T-cell (primary cell): ENCODE measurements around the gene FNBP1. TPM values are rescaled to one million over a fixed set of nuclear protein-coding genes. Genes with fewer than 3 reads are reported as not detected.
A peak's percentile ranks its signal among the peaks of the same experiment; 100 is the strongest.

Experiments used
- ATAC-seq, 4 experiments: fragments of 200-7000 bp in 3 of 4; fragments of 150-1000 bp in 1 of 4; cut with Tn5 transposase; replicated peaks in 1 of 4; 1 replicate in 3 of 4; 2 replicates in 1 of 4; pipeline ENCODE4 v1.10.0; 2021; ENCODE audit warnings: moderate library complexity in 3 of 4, mild to moderate bottlenecking in 2 of 4, moderate number of reproducible peaks in 1 of 4
- CTCF ChIA-PET, 2 donors: fragments of 300-600 bp; sonication (Branson Sonifier 250); formaldehyde crosslinking; loops; one replicate each; lab custom pipeline; 2022; ENCODE audit warnings: antibody characterized with exemption in 2 of 2; lab: Charles Lee
- POLR2A ChIA-PET, 2 donors: fragments of 300-600 bp; sonication (Branson Sonifier 250); formaldehyde crosslinking; loops; one replicate each; lab custom pipeline; 2022; ENCODE audit warnings: antibody characterized with exemption in 2 of 2; lab: Charles Lee
- DNase-seq, 35 experiments: peaks; one replicate each; pipeline versions ENCODE4 v3.0.0 to v3.0.0-alpha.2; 2013 to 2023
- H3K27ac ChIP-seq: one replicate; pipeline ENCODE4 v1.5.1; 2013; ENCODE audit warnings: low read length
- H3K27me3 ChIP-seq, 2 experiments: replicated peaks in 1 of 2; 1 replicate in 1 of 2; 2 replicates in 1 of 2; pipeline versions ENCODE4 v1.6.1 to v1.7.0; 2013; ENCODE audit warnings: low read length in 1 of 2, mixed read lengths in 1 of 2; ENCODE audit not compliant: control insufficient read depth in 2 of 2, insufficient read depth in 2 of 2; ENCODE audit errors: extremely low read depth in 1 of 2
- H3K36me3 ChIP-seq, 2 donors: 1 replicate in 1 of 2; 2 replicates in 1 of 2; pipeline versions ENCODE4 v1.6.1 to v1.7.0; 2013; ENCODE audit warnings: low read length in 1 of 2; ENCODE audit not compliant: control insufficient read depth in 2 of 2, insufficient read depth in 1 of 2; ENCODE audit errors: extremely low read depth in 1 of 2
- H3K4me1 ChIP-seq, 2 experiments: 1 replicate in 1 of 2; 2 replicates in 1 of 2; pipeline versions ENCODE4 v1.6.1 to v1.7.0; 2013; ENCODE audit warnings: low read length in 2 of 2, mixed read lengths in 1 of 2; ENCODE audit not compliant: insufficient read depth in 2 of 2, control insufficient read depth in 1 of 2; ENCODE audit errors: extremely low read depth in 1 of 2
- H3K4me3 ChIP-seq, 2 donors: 1 replicate in 1 of 2; 2 replicates in 1 of 2; pipeline versions ENCODE4 v1.5.1 to v1.7.0; 2013; ENCODE audit warnings: mild to moderate bottlenecking in 2 of 2, low read length in 1 of 2, moderate library complexity in 1 of 2; ENCODE audit not compliant: control insufficient read depth in 1 of 2; ENCODE audit errors: extremely low read depth in 1 of 2
- H3K9me3 ChIP-seq: 2 replicates; pipeline ENCODE4 v1.7.0; 2013
- H3K27ac Mint-ChIP-seq, 2 donors: one replicate each; pipeline ENCODE4 v1.8.0; 2020 to 2021; ENCODE audit warnings: mild to moderate bottlenecking in 2 of 2, mixed read lengths in 2 of 2
- H3K27me3 Mint-ChIP-seq, 2 donors: one replicate each; pipeline ENCODE4 v1.8.0; 2021 to 2022; ENCODE audit warnings: mixed read lengths in 2 of 2
- H3K36me3 Mint-ChIP-seq: one replicate; pipeline ENCODE4 v1.8.0; 2021; ENCODE audit warnings: mixed read lengths
- H3K4me1 Mint-ChIP-seq, 3 donors: one replicate each; pipeline ENCODE4 v1.8.0; 2020 to 2022; ENCODE audit warnings: mixed read lengths in 3 of 3, mild to moderate bottlenecking in 1 of 3
- H3K4me3 Mint-ChIP-seq, 3 donors: one replicate each; pipeline ENCODE4 v1.8.0; 2020 to 2022; ENCODE audit warnings: mild to moderate bottlenecking in 3 of 3, mixed read lengths in 3 of 3, moderate library complexity in 3 of 3
- H3K9me3 Mint-ChIP-seq, 3 donors: one replicate each; pipeline ENCODE4 v1.8.0; 2020 to 2022; ENCODE audit warnings: mixed read lengths in 3 of 3
- WGBS: methylation state at CpG from one replicate; pipeline ENCODE4 v1.1.5; 2013; ENCODE audit warnings: missing lambda C conversion rate; ENCODE audit not compliant: insufficient coverage; 5-methylcytosine and 5-hydroxymethylcytosine counted together
- total RNA-seq, 35 experiments: library from RNA in 6 of 35; stranded (reverse) in 6 of 35; fragments of 120-200 nt in 1 of 35; gene quantifications; one replicate each; pipeline versions ENCODE4 v1.2.1 to v1.2.4 and lab custom pipeline; 2013 to 2026

Gene FNBP1
- total RNA-seq, 5 donors from 2014 or later (not counting 1 experiment from before 2014, with no cell fraction given) = 166 to 211 (median 182) TPM

DNA sequence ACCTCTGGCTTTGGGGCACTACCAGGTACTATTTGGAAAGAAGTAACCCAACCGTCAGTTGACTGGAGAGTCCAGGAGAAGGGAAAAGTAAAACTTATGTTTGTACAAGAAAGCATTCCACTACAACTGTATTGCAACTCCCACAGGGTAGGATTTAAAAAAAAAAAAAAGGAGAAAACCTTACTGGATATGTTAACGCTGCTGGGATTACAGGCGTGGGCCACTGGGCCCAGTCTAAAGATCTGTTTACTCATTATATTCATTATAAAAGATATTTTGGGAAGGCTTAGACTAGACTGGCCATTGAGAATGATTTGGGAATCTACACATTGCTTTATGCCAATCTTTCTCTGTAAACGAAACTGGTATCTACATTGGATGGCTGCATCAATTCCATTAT, 121.1 kb downstream of the FNBP1 start:
- POLR2A ChIA-PET = no interaction called here
- Mint-ChIP-seq H3K4me3 (no peak overlapping the region), H3K27ac (peak overlapping the region; percentile 55 to 61), H3K36me3 (peaks cover 48% of the 10 kb centered on the region), H3K27me3 (no peaks in the 10 kb centered on the region), H3K9me3 (no peaks in the 10 kb centered on the region), H3K4me1 (peaks cover 24 to 44% (median 27%) of the 10 kb centered on the region in 3 donors)
- Histone ChIP-seq H3K4me3 (no peak overlapping the region), H3K27me3 (no peaks in the 10 kb centered on the region), H3K9me3 (no peaks in the 10 kb centered on the region), H3K36me3 (peaks cover 2 to 70% of the 10 kb centered on the region in 2 donors), H3K4me1 (no peaks in the 10 kb centered on the region), H3K27ac (no peak overlapping the region)
- 100% methylated on average over 1 of the region's 4 CpGs for whole genome bisulfite sequencing
- no peak for ATAC-seq
- DNase-seq = no peak
- CTCF ChIA-PET = no interaction called here

DNA sequence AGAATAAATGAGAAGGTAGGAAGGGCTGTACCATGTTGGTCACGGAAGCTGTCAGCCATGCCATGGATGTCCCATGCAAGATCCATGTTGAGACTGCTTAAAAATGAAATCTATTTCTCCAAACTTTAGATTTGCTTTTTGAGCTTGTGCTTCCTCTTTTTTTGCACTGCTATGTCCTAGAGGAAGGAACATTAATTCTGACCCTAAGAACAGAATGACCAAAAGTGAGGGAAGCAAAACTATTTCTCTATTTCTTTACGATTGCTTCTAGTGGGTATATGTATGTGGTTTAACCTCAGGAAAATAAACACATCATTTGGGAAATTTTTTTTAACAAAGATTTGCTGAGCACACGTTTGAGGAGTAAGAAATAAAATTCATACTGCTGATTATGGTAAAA, 123.1 kb downstream of the FNBP1 start:
- no CpG with 5 or more reads among the region's 3 CpGs for WGBS
- H3K4me3 ChIP-seq = no peak overlapping the region
- H3K4me3 Mint-ChIP-seq = peak overlapping the region in 1 of 3 donors; percentile 17
- H3K36me3 ChIP-seq = peaks cover 2 to 65% of the 10 kb centered on the region in 2 donors
- peaks cover 30 to 50% (median 32%) of the 10 kb centered on the region in 3 donors for H3K4me1 Mint-ChIP-seq
- ChIA-PET CTCF (interaction anchor here in 1 of 2 donors (0.7 kb wide), 1 partner anchor 13 kb away, joined by 3 read pairs; no protein-coding TSS in a partner anchor), POLR2A (interaction anchor here in 1 of 2 donors (0.6 kb wide), 2 partner anchors 79 to 91 kb away, joined by 3 to 6 read pairs; no protein-coding TSS in a partner anchor)
- ATAC-seq = no peak
- no peaks in the 10 kb centered on the region for H3K27me3 Mint-ChIP-seq
- H3K36me3 Mint-ChIP-seq = peaks cover 48% of the 10 kb centered on the region
- H3K27me3 ChIP-seq = no peaks in the 10 kb centered on the region
- peak overlapping the region; percentile 68 to 86 for H3K27ac Mint-ChIP-seq
- no peak overlapping the region for H3K27ac ChIP-seq
- no peak for DNase-seq
- H3K4me1 ChIP-seq = peaks cover 0 to 2% of the 10 kb centered on the region in 2 experiments
- no peaks in the 10 kb centered on the region for H3K9me3 ChIP-seq
- no peaks in the 10 kb centered on the region for H3K9me3 Mint-ChIP-seq

DNA sequence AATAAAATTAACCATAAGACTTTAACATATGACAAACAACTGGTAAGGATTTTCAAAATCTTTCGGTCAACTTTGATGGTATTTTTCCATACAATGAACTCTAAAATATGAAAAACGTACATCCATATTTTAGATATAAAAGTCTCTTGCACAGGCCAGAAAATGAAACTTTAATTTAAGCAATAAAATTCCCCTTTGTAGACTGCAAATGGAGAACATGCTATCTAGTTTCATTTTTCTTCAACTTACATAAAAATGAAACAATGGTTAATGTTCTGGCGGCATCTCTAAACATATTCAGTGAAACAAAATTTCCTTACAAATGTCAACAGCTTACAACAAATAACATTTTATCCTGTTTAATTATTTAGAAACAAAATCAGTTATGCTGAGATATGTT, 123.7 kb downstream of the FNBP1 start:
- no peaks in the 10 kb centered on the region for H3K27me3 ChIP-seq
- peaks cover 2 to 60% of the 10 kb centered on the region in 2 donors for H3K36me3 ChIP-seq
- CTCF ChIA-PET = interaction anchor here in 1 of 2 donors (0.7 to 1.2 kb wide), 3 partner anchors 14 to 89 kb away, joined by 3 to 4 read pairs (median 3); no protein-coding TSS in a partner anchor
- WGBS = no CpG with 5 or more reads among the region's 3 CpGs
- DNase-seq (no peak), ATAC-seq (no peak)
- Mint-ChIP-seq H3K4me3 (no peak overlapping the region), H3K27me3 (no peaks in the 10 kb centered on the region), H3K9me3 (no peaks in the 10 kb centered on the region), H3K27ac (peak overlapping the region; percentile 84 to 86), H3K36me3 (peaks cover 44% of the 10 kb centered on the region), H3K4me1 (peaks cover 30 to 47% (median 30%) of the 10 kb centered on the region in 3 donors)
- H3K4me1 ChIP-seq = peaks cover 0 to 2% of the 10 kb centered on the region in 2 experiments
- POLR2A ChIA-PET = interaction anchor here in 1 of 2 donors (0.6 kb wide), 2 partner anchors 77 to 92 kb away, joined by 3 to 6 read pairs; no protein-coding TSS in a partner anchor
- H3K27ac ChIP-seq = no peak overlapping the region
- H3K4me3 ChIP-seq = no peak overlapping the region
- H3K9me3 ChIP-seq = no peaks in the 10 kb centered on the region

DNA sequence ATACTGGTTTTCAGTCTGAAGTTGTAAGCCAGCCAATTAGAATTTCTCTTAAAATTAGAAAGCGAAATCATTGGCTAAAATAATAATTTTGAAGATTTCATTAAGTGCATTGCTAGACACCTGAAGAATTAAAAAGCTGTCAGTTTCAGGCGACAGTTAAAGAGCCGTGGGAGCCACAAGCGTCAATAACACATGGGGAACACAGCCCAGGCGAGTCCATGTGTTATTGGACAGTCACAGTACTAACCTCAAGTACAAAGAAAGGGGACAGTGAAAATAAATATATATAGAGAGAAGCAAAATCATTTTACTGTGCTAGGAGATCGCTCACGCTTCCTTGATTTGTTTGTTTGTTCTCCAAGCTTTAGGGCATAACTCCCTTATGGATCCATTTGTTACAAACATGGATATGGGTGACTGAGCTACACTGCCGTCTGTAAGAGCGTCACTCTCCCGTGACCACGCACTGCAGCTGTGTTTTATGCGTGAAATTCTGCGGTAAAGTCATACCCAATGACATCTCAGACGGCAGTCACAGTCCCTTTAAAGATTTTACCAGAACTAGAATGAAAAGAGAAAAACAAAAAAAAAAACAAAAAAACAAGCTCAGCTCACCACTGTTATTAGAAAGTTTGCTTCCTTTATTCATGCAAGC, 124.6 kb downstream of the FNBP1 start:
- Histone ChIP-seq H3K36me3 (peaks cover 2 to 58% of the 10 kb centered on the region in 2 donors), H3K4me1 (peaks cover 0 to 2% of the 10 kb centered on the region in 2 experiments), H3K27ac (no peak overlapping the region), H3K27me3 (no peaks in the 10 kb centered on the region), H3K4me3 (no peak overlapping the region), H3K9me3 (no peaks in the 10 kb centered on the region)
- Mint-ChIP-seq H3K27ac (peak overlapping the region; percentile 49 to 84), H3K4me1 (peaks cover 24 to 47% (median 27%) of the 10 kb centered on the region in 3 donors), H3K4me3 (no peak overlapping the region), H3K27me3 (no peaks in the 10 kb centered on the region), H3K36me3 (peaks cover 38% of the 10 kb centered on the region), H3K9me3 (no peaks in the 10 kb centered on the region)
- DNase-seq (no peak), ATAC-seq (no peak)
- ChIA-PET CTCF (interaction anchor here in 1 of 2 donors (0.6 to 1.2 kb wide), 4 partner anchors 30 to 967 kb away, joined by 3 to 8 read pairs (median 4); no protein-coding TSS in a partner anchor), POLR2A (interaction anchor here (0.6 kb wide), 2 partner anchors 78 to 89 kb away, joined by 3 read pairs; no protein-coding TSS in a partner anchor)
- 95% methylated on average over 6 of the region's 14 CpGs for WGBS

DNA sequence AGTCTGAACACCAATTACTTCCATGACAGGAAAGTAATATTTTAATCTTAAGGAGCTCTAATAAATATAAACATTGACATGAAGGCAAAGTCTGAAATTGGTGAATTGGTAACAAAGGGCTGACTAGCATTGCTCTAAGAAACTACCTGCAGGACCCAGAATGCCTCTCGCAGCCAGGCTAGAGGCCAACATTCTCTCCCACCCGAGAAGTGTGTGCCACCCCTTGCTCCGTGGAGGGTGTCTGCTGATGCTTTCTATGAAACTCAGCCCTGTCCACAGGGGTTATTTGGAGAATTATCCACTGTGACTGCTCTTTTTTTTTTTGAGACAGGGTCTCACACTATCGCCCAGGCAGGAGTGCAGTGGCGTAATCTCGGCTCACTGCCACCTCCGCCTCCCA, 126.3 kb downstream of the FNBP1 start:
- Histone ChIP-seq H3K9me3 (no peaks in the 10 kb centered on the region), H3K27ac (no peak overlapping the region), H3K36me3 (peaks cover 0 to 49% of the 10 kb centered on the region in 2 donors), H3K27me3 (no peaks in the 10 kb centered on the region), H3K4me3 (no peak overlapping the region), H3K4me1 (peaks cover 0 to 5% of the 10 kb centered on the region in 2 experiments)
- Mint-ChIP-seq H3K27ac (peak overlapping the region in 1 of 2 donors; percentile 28), H3K36me3 (peaks cover 32% of the 10 kb centered on the region), H3K27me3 (no peaks in the 10 kb centered on the region), H3K4me1 (peaks cover 24 to 42% (median 26%) of the 10 kb centered on the region in 3 donors), H3K9me3 (no peaks in the 10 kb centered on the region), H3K4me3 (no peak overlapping the region)
- WGBS = no CpG with 5 or more reads among the region's 7 CpGs
- ChIA-PET CTCF (no interaction called here), POLR2A (interaction anchor here (0.6 to 1.1 kb wide), 2 partner anchors 11 to 53 kb away, joined by 3 to 6 read pairs; no protein-coding TSS in a partner anchor)
- ATAC-seq (no peak), DNase-seq (no peak)

DNA sequence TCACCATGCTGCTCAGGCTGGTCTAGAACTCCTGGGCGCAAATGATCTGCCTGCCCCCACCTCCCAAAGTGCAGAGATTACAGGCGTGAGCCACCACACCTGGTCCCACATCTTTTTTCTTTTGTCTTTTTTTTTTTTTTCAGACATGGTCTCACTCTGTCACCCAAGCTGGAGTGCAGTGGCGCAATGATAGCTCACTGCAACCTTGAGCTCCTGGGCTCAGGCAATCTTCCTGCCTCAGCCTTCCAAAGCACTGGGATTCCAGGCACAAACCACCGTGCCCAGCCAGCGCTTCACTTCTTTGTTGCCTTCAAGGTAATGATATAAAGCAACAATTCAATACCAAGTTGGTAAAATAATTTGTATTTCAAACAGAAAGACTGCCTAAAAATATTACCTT, 128.9 kb downstream of the FNBP1 start:
- Histone ChIP-seq H3K4me3 (no peak overlapping the region), H3K36me3 (peaks cover 3 to 59% of the 10 kb centered on the region in 2 donors)
- H3K27ac Mint-ChIP-seq = peak overlapping the region in 1 of 2 donors; percentile 39

More for the DNA sequence above, 128.9 kb downstream of the FNBP1 start:
- no peaks in the 10 kb centered on the region for H3K9me3 Mint-ChIP-seq
- no peaks in the 10 kb centered on the region for H3K27me3 Mint-ChIP-seq
- ChIA-PET CTCF (interaction anchor here in 1 of 2 donors (0.5 to 0.6 kb wide), 2 partner anchors 168 to 189 kb away, joined by 3 read pairs; no protein-coding TSS in a partner anchor), POLR2A (interaction anchor here (0.6 to 0.7 kb wide), 4 partner anchors 9 to 1131 kb away, joined by 3 to 8 read pairs (median 6); no protein-coding TSS in a partner anchor)
- no peak for DNase-seq
- no peak for ATAC-seq
- H3K4me1 Mint-ChIP-seq = peaks cover 22 to 27% (median 23%) of the 10 kb centered on the region in 3 donors
- peaks cover 43% of the 10 kb centered on the region for H3K36me3 Mint-ChIP-seq
- H3K27me3 ChIP-seq = no peaks in the 10 kb centered on the region
- WGBS = 100% methylated on average over 3 of the region's 5 CpGs
- H3K9me3 ChIP-seq = no peaks in the 10 kb centered on the region
- H3K27ac ChIP-seq = no peak overlapping the region
- H3K4me1 ChIP-seq = peaks cover 0 to 5% of the 10 kb centered on the region in 2 experiments
- H3K4me3 Mint-ChIP-seq = no peak overlapping the region
